Coronary artery (tissue), 2 donors: ENCODE measurements around the gene PLCG1.

Experiments
- DNase-seq: peaks from one replicate; pipeline ENCODE4 v3.0.0-alpha.2; 2017; ENCODE audit warnings: low spot score
- H3K27ac ChIP-seq, 2 donors: fragments of 200-600 bp; sonication (generic); one replicate each; pipeline ENCODE4 v1.5.1; 2016 to 2019
- H3K4me3 ChIP-seq: fragments of 200-600 bp; sonication (generic); 2 replicates; pipeline ENCODE4 v1.5.1; 2016; ENCODE audit warnings: mild to moderate bottlenecking, moderate library complexity
- CTCF ChIP-seq: fragments of 200-600 bp; sonication (generic); IDR thresholded peaks from one replicate; pipeline ENCODE4 v1.5.1; 2019; ENCODE audit warnings: antibody characterized with exemption

PLCG1 gene

GRCh38 chr20:41145821-41146620, 8.7 kb downstream of the PLCG1 start:
- Histone ChIP-seq H3K27ac (peak overlapping the region; percentile 54 to 79), H3K4me3 (peak overlapping the region; percentile 35)
- DNase-seq, result no peak
- no peak for TF ChIP-seq CTCF

GRCh38 chr20:41147767-41148191, 10.4 kb downstream of the PLCG1 start:
- no peak for DNase-seq
- no peak overlapping the region for H3K4me3 ChIP-seq
- peak overlapping the region in 1 of 2 donors; percentile 79 for H3K27ac ChIP-seq
- TF ChIP-seq CTCF, result no peak

- H3K4me3 ChIP-seq, result no peak overlapping the region
- DNase-seq, result no peak
- no peak for TF ChIP-seq CTCF
- H3K27ac ChIP-seq, result peak overlapping the region in 1 of 2 donors; percentile 31
These were observed 11.6 kb downstream of the PLCG1 start for GRCh38 chr20:41148942-41149341.

- Histone ChIP-seq H3K27ac (peak overlapping the region in 1 of 2 donors; percentile 43), H3K4me3 (no peak overlapping the region)
- TF ChIP-seq CTCF, result no peak
- DNase-seq, result no peak
These were observed 13.3 kb downstream of the PLCG1 start for GRCh38 chr20:41150664-41151063.

GRCh38 chr20:41151134-41151869, 14.0 kb downstream of the PLCG1 start:
- Histone ChIP-seq H3K4me3 (no peak overlapping the region), H3K27ac (peak overlapping the region in 1 of 2 donors; percentile 43)
- DNase-seq, result no peak
- no peak for TF ChIP-seq CTCF

GRCh38 chr20:41152108-41152757, 14.9 kb downstream of the PLCG1 start:
- no peak for TF ChIP-seq CTCF
- Histone ChIP-seq H3K4me3 (no peak overlapping the region), H3K27ac (peak overlapping the region in 1 of 2 donors; percentile 8)
- DNase-seq, result no peak
